HG03039 (cell line): ENCODE results near the gene CALCR.
"Not testable (repeated sequence)": the region's sequence is repeated elsewhere in the genome, so short reads cannot be mapped to it uniquely, and the experiment has no call there.

Experiments used
- ATAC-seq: cut with Tn5 transposase; IDR thresholded peaks from one replicate; pipeline ENCODE4 v1.9.1; 2021; ENCODE audit warnings: mild to moderate bottlenecking, moderate library complexity; ENCODE audit not compliant: unreplicated experiment

CALCR gene

GRCh38 chr7:93574646-93575554, at the start of gene CALCR:
Gene CALCR, minus strand, starts transcription at chr7:93574724. Its CDS starts 87,743 bp downstream, at chr7:93486981.
- ATAC-seq = no peak

- no peak for ATAC-seq
Measured at GRCh38 chr7:93623816-93624215, 49.3 kb upstream of the CALCR start.

- no peak for ATAC-seq
Measured at GRCh38 chr7:93622036-93623033, 47.8 kb upstream of the CALCR start.

DNA sequence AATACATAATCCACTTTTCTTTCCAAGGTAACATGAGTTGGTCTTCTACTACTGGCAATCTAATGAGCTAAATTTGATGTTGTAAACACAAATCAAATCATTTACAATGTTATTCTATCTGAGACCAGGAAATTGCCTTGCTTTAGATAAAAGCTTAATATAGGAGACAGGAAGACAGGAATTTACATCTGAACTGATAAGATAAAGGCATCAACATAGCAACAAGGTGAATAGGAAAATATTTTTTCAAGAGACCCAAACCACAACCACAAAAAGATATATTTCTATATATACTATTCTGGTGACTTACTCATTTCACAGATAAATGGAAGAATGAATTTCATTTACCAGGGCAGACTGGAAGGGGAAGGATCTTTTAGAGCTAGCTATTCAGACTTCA, 46.3 kb upstream of the CALCR start:
- no peak for ATAC-seq

DNA sequence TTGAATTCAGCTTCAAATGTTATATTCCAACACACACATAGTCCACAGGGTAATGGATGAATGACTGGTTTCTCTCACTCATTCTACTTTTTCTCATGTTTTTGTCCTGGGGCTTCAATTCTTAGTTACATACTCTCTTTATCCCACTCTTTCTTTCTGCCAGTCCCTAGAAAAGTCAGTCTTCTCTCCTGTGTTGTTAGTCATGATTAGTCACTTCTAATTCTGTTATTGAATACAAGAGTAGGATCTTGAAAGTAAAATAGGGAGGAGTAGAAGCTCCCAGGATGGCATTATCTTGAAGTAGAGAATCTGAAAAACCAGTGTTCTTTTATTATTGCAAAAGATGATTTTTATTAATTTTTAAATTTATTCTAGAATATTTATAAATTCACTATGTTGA, 45.5 kb upstream of the CALCR start:
- ATAC-seq = no peak

DNA sequence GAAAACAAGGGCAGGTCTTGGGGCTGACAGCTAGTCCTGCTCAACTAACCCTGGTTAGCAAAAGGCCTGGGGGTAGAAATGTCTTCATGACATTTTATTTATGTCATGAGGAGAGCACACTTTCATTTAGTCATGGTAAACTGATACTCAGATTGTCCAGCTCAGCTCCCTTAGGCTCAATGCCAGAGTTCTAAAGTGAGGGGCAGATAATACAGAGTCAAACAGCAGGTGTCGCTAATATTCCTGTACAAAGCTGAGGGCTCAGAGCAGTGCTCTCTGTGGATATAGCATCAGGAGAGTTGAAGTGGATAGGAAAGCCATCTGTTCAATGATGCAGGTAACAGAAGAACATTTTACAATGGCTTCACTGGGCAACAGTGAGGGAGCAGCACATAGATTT, 26.8 kb upstream of the CALCR start:
- ATAC-seq = no peak

- ATAC-seq = no peak
Measured at GRCh38 chr7:93594250-93594649, 19.7 kb upstream of the CALCR start.

GRCh38 chr7:93592588-93593266, 18.2 kb upstream of the CALCR start:
- no peak for ATAC-seq

DNA sequence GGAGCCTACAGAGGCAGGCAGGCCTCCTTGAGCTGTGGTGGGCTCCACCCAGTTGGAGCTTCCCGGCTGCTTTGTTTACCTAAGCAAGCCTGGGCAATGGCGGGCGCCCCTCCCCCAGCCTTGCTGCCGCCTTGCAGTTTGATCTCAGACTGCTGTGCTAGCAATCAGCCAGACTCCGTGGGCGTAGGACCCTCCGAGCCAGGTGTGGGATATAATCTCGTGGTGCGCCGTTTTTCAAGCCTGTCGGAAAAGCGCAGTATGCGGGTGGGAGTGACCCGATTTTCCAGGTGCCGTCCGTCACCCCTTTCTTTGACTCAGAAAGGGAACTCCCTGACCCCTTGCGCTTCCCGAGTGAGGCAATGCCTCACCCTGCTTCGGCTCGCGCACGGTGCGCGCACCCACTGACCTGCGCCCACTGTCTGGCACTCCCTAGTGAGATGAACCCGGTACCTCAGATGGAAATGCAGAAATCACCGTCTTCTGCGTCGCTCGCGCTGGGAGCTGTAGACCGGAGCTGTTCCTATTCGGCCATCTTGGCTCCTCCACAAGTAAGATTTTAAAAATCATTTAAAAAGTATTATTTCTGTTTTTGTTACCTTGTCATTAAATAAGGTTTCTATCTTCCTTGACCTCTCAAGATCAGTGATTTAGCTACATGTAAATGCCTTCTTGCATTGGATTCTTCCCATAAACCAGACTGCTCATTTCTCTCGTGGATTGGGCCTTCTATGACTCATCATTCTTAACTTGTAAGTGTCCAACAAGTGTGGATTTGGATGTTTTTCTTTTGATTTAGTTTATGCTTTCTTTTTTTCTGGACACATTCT, 16.9 kb upstream of the CALCR start:
- not testable (repeated sequence) for ATAC-seq

- not testable (repeated sequence) for ATAC-seq
Measured at GRCh38 chr7:93586479-93586865, 11.9 kb upstream of the CALCR start.

GRCh38 chr7:93585694-93586478, 11.4 kb upstream of the CALCR start:
- ATAC-seq = not testable (repeated sequence)

GRCh38 chr7:93579431-93579830, 4.9 kb upstream of the CALCR start:
- ATAC-seq = no peak

DNA sequence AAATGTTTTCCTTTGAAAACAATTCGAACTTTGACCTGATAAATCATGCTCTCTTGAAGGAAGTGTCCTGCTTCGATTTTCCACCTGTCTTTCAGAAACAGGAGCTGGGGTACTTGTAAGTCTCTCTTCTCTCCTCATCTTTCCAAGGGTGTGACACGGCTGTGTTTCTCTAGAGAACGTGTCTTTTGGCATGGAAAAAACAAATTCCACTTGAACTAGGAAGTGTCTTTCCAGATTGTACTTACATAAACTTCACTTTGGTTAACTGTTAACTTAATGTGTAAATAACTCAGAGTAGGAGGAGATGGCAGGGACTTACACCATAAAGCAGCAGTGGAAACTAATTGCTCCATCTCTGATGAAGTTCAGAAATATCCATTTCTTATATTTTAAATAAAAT, 4.2 kb upstream of the CALCR start:
- ATAC-seq = no peak

GRCh38 chr7:93575555-93576399, 1.3 kb upstream of the CALCR start:
- ATAC-seq = no peak

DNA sequence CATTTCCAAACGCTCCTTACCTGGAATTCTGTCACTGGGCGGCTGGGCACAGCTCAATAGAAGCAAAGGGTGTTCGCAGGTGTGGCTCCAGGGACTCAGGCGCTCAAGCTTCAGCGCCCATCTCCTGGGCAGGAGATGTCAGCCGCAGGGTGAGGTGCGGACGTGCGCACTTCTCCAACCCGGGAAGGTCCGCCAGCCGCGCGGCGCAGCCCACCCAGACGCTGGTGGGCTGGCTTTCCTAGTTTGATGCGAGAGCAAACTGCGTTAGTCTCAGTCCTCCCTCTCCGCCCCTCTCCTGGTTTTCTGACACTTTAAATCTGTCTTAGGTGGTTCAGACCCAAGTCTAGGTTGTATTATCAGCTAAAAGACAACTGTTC, 267 bp downstream of the CALCR start:
- ATAC-seq = no peak

- ATAC-seq = no peak
Measured at GRCh38 chr7:93569189-93569588, 5.3 kb downstream of the CALCR start.

DNA sequence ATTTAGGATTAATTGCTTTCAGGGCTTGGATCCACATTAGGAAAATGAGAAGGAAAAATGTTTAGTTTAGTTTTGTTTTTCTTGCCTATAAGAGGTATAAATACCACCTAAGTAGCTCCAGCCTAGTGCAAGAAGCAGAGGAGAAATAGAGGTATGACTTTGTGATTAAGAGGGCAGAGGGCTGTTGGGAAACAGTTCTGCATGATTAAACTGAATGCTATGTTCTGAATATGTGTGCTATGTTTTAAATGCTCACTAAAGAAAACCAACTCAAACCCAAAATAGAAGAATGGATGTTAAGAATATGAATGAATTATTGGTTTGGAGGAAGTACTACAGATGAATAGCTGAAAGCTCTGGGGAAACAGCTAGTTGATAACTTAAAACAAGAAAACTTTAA, 7.6 kb downstream of the CALCR start:
- no peak for ATAC-seq

DNA sequence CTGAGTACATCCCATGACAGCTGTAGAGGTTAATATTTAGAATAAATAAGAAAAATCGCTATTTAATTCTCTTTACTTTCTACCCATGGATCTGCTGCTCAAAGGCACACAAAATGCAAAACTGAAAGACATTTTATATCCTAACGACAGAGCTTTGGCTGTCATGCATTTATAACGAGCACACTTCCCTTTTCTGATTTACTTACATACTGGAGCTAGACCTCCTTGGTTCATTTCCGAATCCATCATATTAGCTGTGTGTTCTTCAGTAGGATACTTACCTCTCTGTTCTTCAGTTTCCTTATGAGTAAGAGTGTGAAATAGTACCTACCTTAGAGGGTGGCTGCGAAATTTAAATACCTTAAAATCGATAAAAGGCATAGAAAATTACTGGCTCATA, 10.9 kb downstream of the CALCR start:
- no peak for ATAC-seq
